GM19463 (cell line): ENCODE data around the gene NMUR1.
A peak's percentile ranks its signal among the peaks of the same experiment; 100 is the strongest.

Experiments used
- ATAC-seq: cut with Tn5 transposase; IDR thresholded peaks from one replicate; pipeline ENCODE4 v1.9.1; 2021; ENCODE audit warnings: mild to moderate bottlenecking, moderate library complexity; ENCODE audit not compliant: unreplicated experiment

The NMUR1 gene

GRCh38 chr2:231527955-231528635 is 2.1 kb downstream of the NMUR1 start:
- no peak for ATAC-seq

- no peak for ATAC-seq
Measured at GRCh38 chr2:231527091-231527395, 3.2 kb downstream of the NMUR1 start.

- ATAC-seq = no peak
Measured at GRCh38 chr2:231526341-231527090, 3.7 kb downstream of the NMUR1 start.

- no peak for ATAC-seq
Measured at GRCh38 chr2:231525248-231526163, 4.7 kb downstream of the NMUR1 start.

GRCh38 chr2:231524477-231525247 is 5.6 kb downstream of the NMUR1 start:
- ATAC-seq = no peak

GRCh38 chr2:231523451-231524285 is 6.6 kb downstream of the NMUR1 start:
- ATAC-seq = no peak

- no peak for ATAC-seq
Measured at GRCh38 chr2:231522418-231523180, 7.6 kb downstream of the NMUR1 start.

- no peak for ATAC-seq
Measured at GRCh38 chr2:231521443-231521842, 8.8 kb downstream of the NMUR1 start.

GRCh38 chr2:231519975-231520555 is 10.2 kb downstream of the NMUR1 start:
- ATAC-seq = no peak

- ATAC-seq = no peak
Measured at GRCh38 chr2:231518771-231519170, 11.5 kb downstream of the NMUR1 start.

GRCh38 chr2:231515603-231516002 is 14.6 kb downstream of the NMUR1 start:
- no peak for ATAC-seq

GRCh38 chr2:231514951-231515297 is 15.3 kb downstream of the NMUR1 start:
- no peak for ATAC-seq

- peak; percentile 99 for ATAC-seq
Measured at GRCh38 chr2:231514225-231514950, 15.9 kb downstream of the NMUR1 start.

GRCh38 chr2:231513746-231514224 is 16.5 kb downstream of the NMUR1 start:
- no peak for ATAC-seq

- no peak for ATAC-seq
Measured at GRCh38 chr2:231512222-231512621, 18.0 kb downstream of the NMUR1 start.

- no peak for ATAC-seq
Measured at GRCh38 chr2:231503766-231504165, 26.5 kb downstream of the NMUR1 start.

GRCh38 chr2:231502596-231502995 is 27.6 kb downstream of the NMUR1 start:
- ATAC-seq = no peak

- no peak for ATAC-seq
Measured at GRCh38 chr2:231497651-231498050, 32.6 kb downstream of the NMUR1 start.
